Measurements from ENCODE around the gene PEPD. TPM values are rescaled to one million over a fixed set of nuclear protein-coding genes. Genes with fewer than 3 reads are reported as not detected.

Gene PEPD
- total and polyA plus RNA-seq, 4 donors = 48.2 to 186 (median 55.5) TPM

DNA sequence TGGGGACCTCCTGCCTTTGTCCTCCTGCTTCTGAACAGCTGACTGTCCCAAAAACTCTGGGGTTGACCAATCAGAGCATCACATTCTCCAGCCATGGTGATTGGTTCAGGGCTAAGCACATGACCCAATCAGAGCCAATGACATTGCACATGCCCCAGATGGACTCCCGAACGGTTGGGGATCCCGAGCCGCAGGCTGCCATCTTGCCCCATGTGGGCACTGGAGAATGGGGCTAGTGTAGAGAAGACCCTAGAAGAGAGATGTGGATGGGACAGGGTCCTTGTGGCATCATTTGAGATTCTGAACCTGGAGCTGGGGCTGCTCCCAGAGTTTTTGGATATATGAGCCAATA lies 31.3 kb upstream of the PEPD start:
- Histone ChIP-seq H3K27ac (ENCODE audit: low read depth in 1 of 2, low read length in 2 of 2) (no peak overlapping the region), H3K27me3 (ENCODE audit: control insufficient read depth in 1 of 2, insufficient read depth in 2 of 2, low read length in 1 of 2) (no peaks in the 10 kb centered on the region), H3K4me1 (ENCODE audit: control insufficient read depth in 1 of 2, insufficient read depth in 2 of 2, low read length in 2 of 2) (no peaks in the 10 kb centered on the region), H3K9me3 (ENCODE audit: control insufficient read depth, low read length) (no peaks in the 10 kb centered on the region), H3K4me3 (ENCODE audit: low read length in 2 of 2) (no peak overlapping the region), H3K36me3 (ENCODE audit: control insufficient read depth in 1 of 2, insufficient read depth in 2 of 2, low read length in 1 of 2) (no peaks in the 10 kb centered on the region)
- intact Hi-C loops (cut with DNase I) = no loop called here
- WGBS, 2 donors = 87 to 92% methylated on average over 4 of the region's 4 CpGs
- DNase-seq (peak; percentile 37 to 53), ATAC-seq (ENCODE audit: low FRiP score) (no peak)

DNA sequence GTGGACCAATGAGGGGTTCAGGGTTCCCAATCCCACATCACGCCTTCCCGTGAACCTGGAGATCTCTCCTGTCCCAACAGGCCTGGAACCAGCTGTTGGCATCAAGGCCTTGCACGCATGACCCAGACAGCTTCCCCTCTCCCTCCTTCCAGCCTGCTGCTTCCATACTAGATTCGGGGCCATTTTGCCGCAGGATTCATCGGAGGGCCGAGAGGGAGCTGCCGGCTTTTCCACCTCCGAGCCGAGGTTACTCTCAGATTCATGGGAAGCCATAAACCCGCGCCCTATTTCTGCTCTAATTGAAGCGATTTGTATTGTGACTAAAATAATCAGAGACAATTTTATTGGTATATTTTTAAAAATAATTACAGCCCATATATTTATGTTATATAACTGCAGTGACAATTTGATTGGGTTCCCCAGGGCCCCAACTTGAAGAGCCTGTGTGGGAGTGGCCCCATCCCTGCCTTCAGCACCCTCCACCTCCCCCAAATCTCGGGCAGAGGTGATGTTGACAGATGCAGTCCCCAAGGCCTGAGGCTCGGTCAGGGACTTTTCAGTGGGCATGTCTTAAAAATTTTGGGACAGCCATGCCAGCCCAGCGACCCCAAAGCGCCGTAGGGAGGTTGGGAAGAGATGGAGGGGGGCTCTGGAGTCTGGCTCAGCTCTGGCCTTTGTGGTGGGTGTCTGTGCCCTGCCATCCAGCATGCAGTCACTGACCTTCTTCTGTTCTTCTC lies 30.8 kb upstream of the PEPD start:
- Histone ChIP-seq H3K36me3 (ENCODE audit: control insufficient read depth in 1 of 2, insufficient read depth in 2 of 2, low read length in 1 of 2) (no peaks in the 10 kb centered on the region), H3K4me1 (ENCODE audit: control insufficient read depth in 1 of 2, insufficient read depth in 2 of 2, low read length in 2 of 2) (no peaks in the 10 kb centered on the region), H3K4me3 (ENCODE audit: low read length in 2 of 2) (no peak overlapping the region), H3K9me3 (ENCODE audit: control insufficient read depth, low read length) (no peaks in the 10 kb centered on the region), H3K27ac (ENCODE audit: low read depth in 1 of 2, low read length in 2 of 2) (no peak overlapping the region), H3K27me3 (ENCODE audit: control insufficient read depth in 1 of 2, insufficient read depth in 2 of 2, low read length in 1 of 2) (no peaks in the 10 kb centered on the region)
- ATAC-seq (ENCODE audit: low FRiP score) (no peak), DNase-seq (peak; percentile 24 to 55)
- WGBS, 2 donors = 84 to 85% methylated on average over 18 of the region's 18 CpGs
- intact Hi-C loops (cut with DNase I) = no loop called here

- H3K9me3 ChIP-seq (ENCODE audit: control insufficient read depth, low read length) = no peaks in the 10 kb centered on the region
- H3K36me3 ChIP-seq (ENCODE audit: control insufficient read depth in 1 of 2, insufficient read depth in 2 of 2, low read length in 1 of 2) = no peaks in the 10 kb centered on the region
- intact Hi-C loops (cut with DNase I) = no loop called here
- ATAC-seq (ENCODE audit: low FRiP score) (no peak), DNase-seq (peak; percentile 9 to 62)
- no peak overlapping the region for H3K4me3 ChIP-seq (ENCODE audit: low read length in 2 of 2)
- H3K4me1 ChIP-seq (ENCODE audit: control insufficient read depth in 1 of 2, insufficient read depth in 2 of 2, low read length in 2 of 2) = no peaks in the 10 kb centered on the region
- no peaks in the 10 kb centered on the region for H3K27me3 ChIP-seq (ENCODE audit: control insufficient read depth in 1 of 2, insufficient read depth in 2 of 2, low read length in 1 of 2)
- no peak overlapping the region for H3K27ac ChIP-seq (ENCODE audit: low read depth in 1 of 2, low read length in 2 of 2)
- 81 to 83% methylated on average over 6 of the region's 6 CpGs for WGBS, 2 donors
Observed at GRCh38 chr19:33551676-33552075, 30.1 kb upstream of the PEPD start.

- H3K4me3 ChIP-seq (ENCODE audit: low read length in 2 of 2) = no peak overlapping the region
- no peak for ATAC-seq (ENCODE audit: low FRiP score)
- 74 to 82% methylated on average over 5 of the region's 5 CpGs for WGBS, 2 donors
- H3K27ac ChIP-seq (ENCODE audit: low read depth in 1 of 2, low read length in 2 of 2) = no peak overlapping the region
- no peaks in the 10 kb centered on the region for H3K4me1 ChIP-seq (ENCODE audit: control insufficient read depth in 1 of 2, insufficient read depth in 2 of 2, low read length in 2 of 2)
- no peaks in the 10 kb centered on the region for H3K27me3 ChIP-seq (ENCODE audit: control insufficient read depth in 1 of 2, insufficient read depth in 2 of 2, low read length in 1 of 2)
- H3K36me3 ChIP-seq (ENCODE audit: control insufficient read depth in 1 of 2, insufficient read depth in 2 of 2, low read length in 1 of 2) = no peaks in the 10 kb centered on the region
- intact Hi-C loops (cut with DNase I) = no loop called here
- DNase-seq = peak; percentile 21 to 39
- no peaks in the 10 kb centered on the region for H3K9me3 ChIP-seq (ENCODE audit: control insufficient read depth, low read length)
Observed at GRCh38 chr19:33550768-33551167, 29.2 kb upstream of the PEPD start.

DNA sequence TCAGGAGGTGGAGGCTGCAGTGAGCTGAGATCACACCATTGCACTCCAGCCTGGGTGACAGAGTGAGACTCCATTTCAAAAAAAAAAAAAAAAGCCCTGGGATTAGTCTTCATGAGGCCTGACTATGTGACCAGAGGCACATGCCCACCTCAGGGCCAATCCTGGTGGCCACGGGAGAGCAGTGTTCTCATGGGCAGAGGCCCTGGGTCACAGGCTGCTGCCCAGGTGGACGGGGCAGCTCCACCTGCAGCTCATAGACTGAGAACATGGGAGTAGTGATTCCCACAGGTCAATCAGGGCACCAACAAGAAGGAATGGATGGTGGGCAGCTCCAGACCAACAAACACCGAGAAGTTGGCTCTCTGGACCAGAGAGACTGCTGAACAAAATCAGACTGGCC lies 26.1 kb upstream of the PEPD start:
- Histone ChIP-seq H3K27ac (ENCODE audit: low read depth in 1 of 2, low read length in 2 of 2) (no peak overlapping the region), H3K4me1 (ENCODE audit: control insufficient read depth in 1 of 2, insufficient read depth in 2 of 2, low read length in 2 of 2) (no peaks in the 10 kb centered on the region), H3K4me3 (ENCODE audit: low read length in 2 of 2) (no peak overlapping the region), H3K36me3 (ENCODE audit: control insufficient read depth in 1 of 2, insufficient read depth in 2 of 2, low read length in 1 of 2) (no peaks in the 10 kb centered on the region), H3K9me3 (ENCODE audit: control insufficient read depth, low read length) (peaks cover 2% of the 10 kb centered on the region), H3K27me3 (ENCODE audit: control insufficient read depth in 1 of 2, insufficient read depth in 2 of 2, low read length in 1 of 2) (no peaks in the 10 kb centered on the region)
- WGBS, 2 donors = 72% methylated on average over 3 of the region's 3 CpGs
- intact Hi-C loops (cut with DNase I) = no loop called here
- DNase-seq (peak; percentile 7 to 52), ATAC-seq (ENCODE audit: low FRiP score) (no peak)

GRCh38 chr19:33546656-33547055 lies 25.1 kb upstream of the PEPD start:
- H3K27me3 ChIP-seq (ENCODE audit: control insufficient read depth in 1 of 2, insufficient read depth in 2 of 2, low read length in 1 of 2) = no peaks in the 10 kb centered on the region
- WGBS, 2 donors = 87 to 93% methylated on average over 5 of the region's 5 CpGs
- intact Hi-C loops (cut with DNase I) = no loop called here

GRCh38 chr19:33545217-33545981 lies 23.8 kb upstream of the PEPD start:
- no peaks in the 10 kb centered on the region for H3K36me3 ChIP-seq (ENCODE audit: control insufficient read depth in 1 of 2, insufficient read depth in 2 of 2, low read length in 1 of 2)
- H3K9me3 ChIP-seq (ENCODE audit: control insufficient read depth, low read length) = peaks cover 2% of the 10 kb centered on the region
- intact Hi-C loops (cut with DNase I) = no loop called here
- no peak overlapping the region for H3K4me3 ChIP-seq (ENCODE audit: low read length in 2 of 2)
- ATAC-seq (ENCODE audit: low FRiP score) (no peak), DNase-seq (no peak)
- no peaks in the 10 kb centered on the region for H3K27me3 ChIP-seq (ENCODE audit: control insufficient read depth in 1 of 2, insufficient read depth in 2 of 2, low read length in 1 of 2)
- H3K27ac ChIP-seq (ENCODE audit: low read depth in 1 of 2, low read length in 2 of 2) = no peak overlapping the region
- no peaks in the 10 kb centered on the region for H3K4me1 ChIP-seq (ENCODE audit: control insufficient read depth in 1 of 2, insufficient read depth in 2 of 2, low read length in 2 of 2)
- WGBS, 2 donors = 77 to 80% methylated on average over 9 of the region's 9 CpGs

More at GRCh38 chr19:33546656-33547055, 25.1 kb upstream of the PEPD start:
- Histone ChIP-seq H3K4me3 (ENCODE audit: low read length in 2 of 2) (no peak overlapping the region), H3K27ac (ENCODE audit: low read depth in 1 of 2, low read length in 2 of 2) (no peak overlapping the region), H3K36me3 (ENCODE audit: control insufficient read depth in 1 of 2, insufficient read depth in 2 of 2, low read length in 1 of 2) (no peaks in the 10 kb centered on the region), H3K4me1 (ENCODE audit: control insufficient read depth in 1 of 2, insufficient read depth in 2 of 2, low read length in 2 of 2) (no peaks in the 10 kb centered on the region), H3K9me3 (ENCODE audit: control insufficient read depth, low read length) (peaks cover 2% of the 10 kb centered on the region)
- DNase-seq (peak in 1 of 2 donors; percentile 32), ATAC-seq (ENCODE audit: low FRiP score) (no peak)

- Histone ChIP-seq H3K27ac (ENCODE audit: low read depth in 1 of 2, low read length in 2 of 2) (no peak overlapping the region), H3K36me3 (ENCODE audit: control insufficient read depth in 1 of 2, insufficient read depth in 2 of 2, low read length in 1 of 2) (no peaks in the 10 kb centered on the region), H3K4me3 (ENCODE audit: low read length in 2 of 2) (no peak overlapping the region), H3K27me3 (ENCODE audit: control insufficient read depth in 1 of 2, insufficient read depth in 2 of 2, low read length in 1 of 2) (no peaks in the 10 kb centered on the region), H3K4me1 (ENCODE audit: control insufficient read depth in 1 of 2, insufficient read depth in 2 of 2, low read length in 2 of 2) (no peaks in the 10 kb centered on the region), H3K9me3 (ENCODE audit: control insufficient read depth, low read length) (no peaks in the 10 kb centered on the region)
- 39 to 40% methylated on average over 8 of the region's 8 CpGs for WGBS, 2 donors
- intact Hi-C loops (cut with DNase I) = no loop called here
- DNase-seq = no peak
- no peak for ATAC-seq (ENCODE audit: low FRiP score)
Observed at GRCh38 chr19:33535226-33535625, 13.6 kb upstream of the PEPD start.

Data from aorta (tissue), 5 donors.